AG04450 (cell line): ENCODE results near the gene PLA2G2D. TPM values are rescaled to one million over a fixed set of nuclear protein-coding genes. Genes with fewer than 3 reads are reported as not detected.
"Not testable (repeated sequence)": the region's sequence is repeated elsewhere in the genome, so short reads cannot be mapped to it uniquely, and the experiment has no call there.

ENCODE experiments used
- CTCF ChIA-PET: fragments of 300-600, 350-600 bp; formaldehyde crosslinking; extraction: SDS; loops from one replicate; lab custom pipeline; 2022; ENCODE audit warnings: antibody characterized with exemption, inconsistent platforms; lab: Charles Lee
- POLR2A ChIA-PET: fragments of 350-600 bp; formaldehyde crosslinking; extraction: SDS; loops from one replicate; lab custom pipeline; 2021; ENCODE audit warnings: antibody characterized with exemption, inconsistent platforms; lab: Yijun Ruan, JAX
- DNase-seq: peaks from one replicate; pipeline ENCODE4 v3.0.0-alpha.2; 2011; ENCODE audit warnings: low read depth, low spot score
- H3K27ac ChIP-seq: one replicate; pipeline ENCODE4 v1.5.1; 2012; ENCODE audit warnings: low read depth, low read length, control low read depth
- H3K27me3 ChIP-seq: one replicate; pipeline ENCODE4 v1.6.0; 2012; ENCODE audit warnings: low read length; ENCODE audit not compliant: control insufficient read depth, insufficient read depth
- H3K4me3 ChIP-seq: 2 replicates; pipeline ENCODE4 v1.5.1; 2011; ENCODE audit warnings: mild to moderate bottlenecking, low read depth, low read length, control low read depth
- H3K9me3 ChIP-seq: 2 replicates; pipeline ENCODE4 v1.5.1; 2012; ENCODE audit warnings: low read length; ENCODE audit not compliant: control insufficient read depth, insufficient read depth
- CTCF ChIP-seq: IDR thresholded peaks from 2 replicates; pipeline ENCODE4 v1.5.1; 2011; ENCODE audit warnings: low read depth, low read length, control low read depth, inconsistent platforms
- polyA plus RNA-seq: library from polyadenylated mRNA; depleted of rRNA; stranded (reverse); fragments of >200 nt; gene quantifications from 2 replicates; pipeline ENCODE4 v1.2.3, GENCODE V29; 2011

PLA2G2D gene
- polyA plus RNA-seq, 1 experiment, result not detected

- Histone ChIP-seq H3K27me3 (peaks cover 15% of the 10 kb centered on the region), H3K4me3 (no peak overlapping the region), H3K27ac (no peak overlapping the region), H3K9me3 (no peaks in the 10 kb centered on the region)
- CTCF ChIA-PET, result no interaction called here
- no peak for DNase-seq
- no peak for TF ChIP-seq CTCF
- POLR2A ChIA-PET, result no interaction called here
Observed at GRCh38 chr1:20134995-20135394, 15.7 kb upstream of the PLA2G2D start.

GRCh38 chr1:20130518-20130917 lies 11.2 kb upstream of the PLA2G2D start:
- H3K4me3 ChIP-seq, DNase-seq, POLR2A ChIA-PET, CTCF ChIA-PET, H3K9me3 ChIP-seq, H3K27me3 ChIP-seq, H3K27ac ChIP-seq: not testable (repeated sequence)

GRCh38 chr1:20126806-20127440 lies 7.6 kb upstream of the PLA2G2D start:
- POLR2A ChIA-PET, result no interaction called here
- no peak for DNase-seq
- H3K4me3 ChIP-seq, result no peak overlapping the region
- CTCF ChIA-PET, result interaction anchor here (2.3 kb wide), 1 partner anchor 367 kb away, joined by 4 read pairs; no protein-coding TSS in a partner anchor
- no peak for TF ChIP-seq CTCF
- peaks cover 10% of the 10 kb centered on the region for H3K27me3 ChIP-seq
- no peaks in the 10 kb centered on the region for H3K9me3 ChIP-seq
- H3K27ac ChIP-seq, result no peak overlapping the region

- CTCF ChIA-PET, result interaction anchor here (2.3 kb wide), 1 partner anchor 368 kb away, joined by 4 read pairs; no protein-coding TSS in a partner anchor
- no peak overlapping the region for H3K4me3 ChIP-seq
- H3K9me3 ChIP-seq, result no peaks in the 10 kb centered on the region
- no peak for DNase-seq
- POLR2A ChIA-PET, result no interaction called here
- H3K27ac ChIP-seq, result no peak overlapping the region
- TF ChIP-seq CTCF, result no peak
- H3K27me3 ChIP-seq, result peaks cover 14% of the 10 kb centered on the region
Observed at GRCh38 chr1:20126041-20126805, 6.9 kb upstream of the PLA2G2D start.

GRCh38 chr1:20125100-20125499 lies 5.8 kb upstream of the PLA2G2D start:
- peaks cover 19% of the 10 kb centered on the region for H3K27me3 ChIP-seq
- ChIA-PET CTCF (interaction anchor here (2.3 kb wide), 1 partner anchor 369 kb away, joined by 4 read pairs; no protein-coding TSS in a partner anchor), POLR2A (interaction anchor here (0.6 kb wide), 1 partner anchor 54 kb away, joined by 5 read pairs; no protein-coding TSS in a partner anchor)
- H3K27ac ChIP-seq, result no peak overlapping the region
- no peaks in the 10 kb centered on the region for H3K9me3 ChIP-seq
- no peak for TF ChIP-seq CTCF
- no peak for DNase-seq
- no peak overlapping the region for H3K4me3 ChIP-seq
